GM19467 (cell line): ENCODE measurements around the gene COL5A1.

Source experiments
- ATAC-seq: cut with Tn5 transposase; IDR thresholded peaks from one replicate; pipeline ENCODE4 v1.9.1; 2021; ENCODE audit warnings: mild to moderate bottlenecking, moderate library complexity; ENCODE audit not compliant: unreplicated experiment

Gene COL5A1

GRCh38 chr9:134827559-134827958 is 186.0 kb downstream of the COL5A1 start:
- no peak for ATAC-seq

- ATAC-seq: no peak
Observed at GRCh38 chr9:134827993-134828392, 186.4 kb downstream of the COL5A1 start.

GRCh38 chr9:134828892-134829291 is 187.3 kb downstream of the COL5A1 start:
- no peak for ATAC-seq

- no peak for ATAC-seq
Observed at GRCh38 chr9:134829356-134829937, 187.8 kb downstream of the COL5A1 start.

GRCh38 chr9:134830126-134830525 is 188.5 kb downstream of the COL5A1 start:
- ATAC-seq: no peak

- ATAC-seq: no peak
Observed at GRCh38 chr9:134830926-134831720, 189.5 kb downstream of the COL5A1 start.

- no peak for ATAC-seq
Observed at GRCh38 chr9:134832471-134832870, 190.9 kb downstream of the COL5A1 start.

GRCh38 chr9:134833294-134833880 is 191.8 kb downstream of the COL5A1 start:
- ATAC-seq: no peak

- no peak for ATAC-seq
Observed at GRCh38 chr9:134834217-134834956, 192.8 kb downstream of the COL5A1 start.

GRCh38 chr9:134834957-134835419 is 193.4 kb downstream of the COL5A1 start:
- no peak for ATAC-seq

GRCh38 chr9:134835448-134835847 is 193.8 kb downstream of the COL5A1 start:
- ATAC-seq: no peak

GRCh38 chr9:134835987-134836386 is 194.4 kb downstream of the COL5A1 start:
- no peak for ATAC-seq

- ATAC-seq: no peak
Observed at GRCh38 chr9:134836406-134836970, 194.9 kb downstream of the COL5A1 start.

GRCh38 chr9:134837529-134837928 is 195.9 kb downstream of the COL5A1 start:
- no peak for ATAC-seq

- ATAC-seq: no peak
Observed at GRCh38 chr9:134838651-134839454, 197.2 kb downstream of the COL5A1 start.

GRCh38 chr9:134839455-134840125 is 198.0 kb downstream of the COL5A1 start:
- no peak for ATAC-seq

GRCh38 chr9:134840511-134840910 is 198.9 kb downstream of the COL5A1 start:
- no peak for ATAC-seq

GRCh38 chr9:134841180-134841904 is 199.7 kb downstream of the COL5A1 start:
- ATAC-seq: no peak

- no peak for ATAC-seq
Observed at GRCh38 chr9:134842321-134842720, 200.7 kb downstream of the COL5A1 start.
